OCI-LY1 (cell line): ENCODE results near the gene CFAP43.

Experiments
- H2AFZ ChIP-seq: fragments of 200-600 bp; sonication (generic), shearing (Covaris generic); 2 replicates; pipeline ENCODE4 v1.6.0; 2014; ENCODE audit warnings: antibody characterized with exemption, mild to moderate bottlenecking, low read length
- H3F3A ChIP-seq: fragments of 200-600 bp; sonication (generic), shearing (Covaris generic); 2 replicates; pipeline ENCODE4 v1.6.0; 2014; ENCODE audit warnings: mild to moderate bottlenecking, antibody characterized with exemption, low read length, moderate library complexity; ENCODE audit not compliant: insufficient read depth
- H3K27ac ChIP-seq: fragments of 200-600 bp; sonication (generic); 2 replicates; pipeline ENCODE4 v1.5.1; 2014; ENCODE audit warnings: low read length, mixed run types, mild to moderate bottlenecking, low read depth; ENCODE audit not compliant: poor library complexity, severe bottlenecking
- H3K27me3 ChIP-seq: fragments of 200-600 bp; sonication (generic); 2 replicates; pipeline ENCODE4 v1.6.0; 2014; ENCODE audit warnings: antibody characterized with exemption, mild to moderate bottlenecking, low read length, moderate library complexity; ENCODE audit not compliant: insufficient read depth
- H3K36me3 ChIP-seq: fragments of 200-600 bp; sonication (generic); 2 replicates; pipeline ENCODE4 v1.6.1; 2014; ENCODE audit warnings: mild to moderate bottlenecking, antibody characterized with exemption, low read length, moderate library complexity, mixed read lengths; ENCODE audit not compliant: insufficient read depth
- H3K4me1 ChIP-seq: fragments of 200-600 bp; sonication (generic); 2 replicates; pipeline ENCODE4 v1.5.1; 2014; ENCODE audit warnings: mild to moderate bottlenecking, low read length, moderate library complexity; ENCODE audit not compliant: insufficient read depth, severe bottlenecking
- H3K4me2 ChIP-seq: fragments of 200-600 bp; sonication (generic), shearing (Covaris generic); 2 replicates; pipeline ENCODE4 v1.6.1; 2014; ENCODE audit warnings: low read length
- H3K4me3 ChIP-seq: fragments of 200-600 bp; sonication (generic); 2 replicates; pipeline ENCODE4 v1.5.1; 2014; ENCODE audit warnings: low read length, low read depth, mild to moderate bottlenecking, mixed read lengths; ENCODE audit not compliant: poor library complexity, severe bottlenecking
- H3K79me2 ChIP-seq: fragments of 200-600 bp; shearing (Covaris generic); 2 replicates; pipeline ENCODE4 v1.6.1; 2016; ENCODE audit warnings: mixed run types, low read length, mixed read lengths; ENCODE audit not compliant: insufficient read depth
- H3K9ac ChIP-seq: fragments of 200-600 bp; sonication (generic), shearing (Covaris generic); 2 replicates; pipeline ENCODE4 v1.6.1; 2014; ENCODE audit warnings: mild to moderate bottlenecking, low read length, mixed read lengths
- H3K9me2 ChIP-seq: fragments of 200-600 bp; sonication (generic), shearing (Covaris generic); 2 replicates; pipeline ENCODE4 v1.6.1; 2014; ENCODE audit warnings: low read depth, mild to moderate bottlenecking, low read length, mixed read lengths
- H3K9me3 ChIP-seq: fragments of 200-600 bp; shearing (Covaris generic); 2 replicates; pipeline ENCODE4 v1.6.1; 2014; ENCODE audit warnings: low read length, mixed read lengths
- H4K20me1 ChIP-seq: fragments of 200-600 bp; sonication (generic), shearing (Covaris generic); 2 replicates; pipeline ENCODE4 v1.6.0; 2016; ENCODE audit warnings: mild to moderate bottlenecking, low read length; ENCODE audit not compliant: insufficient read depth
- EZH2 ChIP-seq: fragments of 200-600 bp; sonication (generic), shearing (Covaris generic); IDR thresholded peaks from 2 replicates; pipeline ENCODE4 v1.8.0; 2017; ENCODE audit warnings: borderline replicate concordance, mixed run types, mild to moderate bottlenecking, antibody characterized with exemption, low read length, moderate library complexity, mixed read lengths
- TF ChIP-seq, protein P1 (sequence below): fragments of 200-600 bp; sonication (generic), shearing (Covaris generic); IDR thresholded peaks from 2 replicates; pipeline ENCODE4 v1.5.1; 2017; ENCODE audit warnings: mild to moderate bottlenecking, antibody characterized with exemption, low read length, moderate library complexity, mixed read lengths

The CFAP43 gene

DNA sequence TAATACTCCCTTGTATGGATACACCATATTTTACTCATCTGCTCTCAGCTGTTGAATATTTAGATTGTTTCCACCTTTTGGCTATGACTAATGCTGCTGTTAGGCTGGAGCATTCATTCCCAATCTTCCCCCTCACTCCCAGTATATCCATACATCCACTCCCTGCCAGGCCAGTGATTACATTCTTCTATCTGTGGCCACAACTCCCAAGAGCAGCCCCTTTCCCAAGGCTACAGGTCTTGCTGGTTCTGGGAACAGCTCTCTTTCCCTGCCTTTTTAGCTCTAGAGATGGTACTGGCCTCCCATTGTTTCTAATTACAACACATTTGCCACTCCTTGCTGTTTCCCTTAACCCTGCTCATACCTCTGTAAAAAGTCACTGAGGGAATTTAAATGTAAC is 82.0 kb downstream of the CFAP43 start:
- Histone ChIP-seq H2AFZ (no peak overlapping the region), H3K36me3 (no peaks in the 10 kb centered on the region), H3F3A (no peaks in the 10 kb centered on the region), H3K9me2 (no peaks in the 10 kb centered on the region), H3K9me3 (peaks cover 5% of the 10 kb centered on the region), H3K4me3 (no peak overlapping the region), H4K20me1 (no peaks in the 10 kb centered on the region), H3K4me1 (no peaks in the 10 kb centered on the region), H3K9ac (no peak overlapping the region), H3K79me2 (no peaks in the 10 kb centered on the region), H3K4me2 (no peak overlapping the region), H3K27me3 (no peaks in the 10 kb centered on the region), H3K27ac (no peak overlapping the region)
- TF ChIP-seq EZH2: no peak
- TF ChIP-seq, protein P1, sequence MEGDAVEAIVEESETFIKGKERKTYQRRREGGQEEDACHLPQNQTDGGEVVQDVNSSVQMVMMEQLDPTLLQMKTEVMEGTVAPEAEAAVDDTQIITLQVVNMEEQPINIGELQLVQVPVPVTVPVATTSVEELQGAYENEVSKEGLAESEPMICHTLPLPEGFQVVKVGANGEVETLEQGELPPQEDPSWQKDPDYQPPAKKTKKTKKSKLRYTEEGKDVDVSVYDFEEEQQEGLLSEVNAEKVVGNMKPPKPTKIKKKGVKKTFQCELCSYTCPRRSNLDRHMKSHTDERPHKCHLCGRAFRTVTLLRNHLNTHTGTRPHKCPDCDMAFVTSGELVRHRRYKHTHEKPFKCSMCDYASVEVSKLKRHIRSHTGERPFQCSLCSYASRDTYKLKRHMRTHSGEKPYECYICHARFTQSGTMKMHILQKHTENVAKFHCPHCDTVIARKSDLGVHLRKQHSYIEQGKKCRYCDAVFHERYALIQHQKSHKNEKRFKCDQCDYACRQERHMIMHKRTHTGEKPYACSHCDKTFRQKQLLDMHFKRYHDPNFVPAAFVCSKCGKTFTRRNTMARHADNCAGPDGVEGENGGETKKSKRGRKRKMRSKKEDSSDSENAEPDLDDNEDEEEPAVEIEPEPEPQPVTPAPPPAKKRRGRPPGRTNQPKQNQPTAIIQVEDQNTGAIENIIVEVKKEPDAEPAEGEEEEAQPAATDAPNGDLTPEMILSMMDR: no peak

DNA sequence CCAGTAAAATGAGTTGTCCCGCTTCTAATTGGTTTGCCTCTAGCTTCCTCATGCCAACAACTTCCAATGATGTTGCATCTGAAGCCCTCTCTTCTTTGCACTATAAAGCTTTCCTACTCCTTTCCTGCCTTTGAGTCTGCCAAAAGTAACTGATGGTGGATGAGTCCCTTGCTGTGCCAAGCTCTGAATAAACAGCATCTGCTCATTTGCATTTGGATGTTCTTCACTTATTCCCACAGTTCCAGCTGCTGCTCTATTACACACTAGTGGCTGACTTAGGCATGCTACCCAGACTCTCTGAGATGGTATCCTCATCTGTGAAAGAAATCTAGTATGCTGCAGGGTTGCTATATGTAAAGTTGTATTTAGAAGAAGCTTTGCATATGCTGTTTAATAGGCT is 85.3 kb downstream of the CFAP43 start:
- Histone ChIP-seq H3K27me3 (0 out of 2 replicates have a peak, but pooled peaks cover 3% of the 10 kb centered on the region), H3F3A (no peaks in the 10 kb centered on the region), H3K9ac (no peak overlapping the region), H3K79me2 (no peaks in the 10 kb centered on the region), H3K4me1 (no peaks in the 10 kb centered on the region), H4K20me1 (no peaks in the 10 kb centered on the region), H3K36me3 (no peaks in the 10 kb centered on the region), H3K27ac (no peak overlapping the region), H2AFZ (no peak overlapping the region), H3K4me2 (no peak overlapping the region), H3K9me2 (no peaks in the 10 kb centered on the region), H3K4me3 (no peak overlapping the region), H3K9me3 (peaks cover under 1% of the 10 kb centered on the region)
- TF ChIP-seq, protein P1: no peak
- no peak for TF ChIP-seq EZH2

DNA sequence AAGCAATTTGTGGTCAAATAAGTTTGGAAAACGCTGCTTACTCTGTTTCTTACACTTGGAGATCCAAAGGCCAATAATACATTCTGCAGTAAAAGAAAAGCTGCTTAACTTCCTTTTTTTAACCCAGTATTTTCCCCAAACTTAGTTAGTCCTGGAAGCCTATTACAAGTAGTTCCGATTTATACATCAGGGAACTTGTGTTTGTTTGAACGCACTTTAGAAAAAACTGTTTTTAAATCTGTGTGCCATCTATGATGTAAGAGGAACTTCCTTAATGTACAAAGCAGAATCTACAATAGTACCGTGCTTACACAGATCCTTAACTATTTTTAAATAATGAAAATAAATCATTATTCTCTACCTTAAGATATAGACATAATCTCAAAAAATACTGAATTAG is 87.2 kb downstream of the CFAP43 start:
- no peaks in the 10 kb centered on the region for H3K79me2 ChIP-seq
- H3F3A ChIP-seq: no peaks in the 10 kb centered on the region
- no peak overlapping the region for H3K4me2 ChIP-seq
- H3K9ac ChIP-seq: no peak overlapping the region
- H3K4me1 ChIP-seq: no peaks in the 10 kb centered on the region
- TF ChIP-seq, protein P1: no peak
- no peak for TF ChIP-seq EZH2
- H3K27ac ChIP-seq: no peak overlapping the region
- H2AFZ ChIP-seq: no peak overlapping the region
- no peaks in the 10 kb centered on the region for H4K20me1 ChIP-seq
- H3K27me3 ChIP-seq: 0 out of 2 replicates have a peak, but pooled peaks cover 3% of the 10 kb centered on the region
- H3K36me3 ChIP-seq: no peaks in the 10 kb centered on the region
- H3K4me3 ChIP-seq: no peak overlapping the region
- H3K9me2 ChIP-seq: no peaks in the 10 kb centered on the region
- H3K9me3 ChIP-seq: no peaks in the 10 kb centered on the region
